ENCODE data around the gene TGFA. TPM values are rescaled to one million over a fixed set of nuclear protein-coding genes. Genes with fewer than 3 reads are reported as not detected.

The TGFA gene
- total and polyA plus RNA-seq, 11 donors, result 0.50 to 4.9 (median 1.0) TPM

DNA sequence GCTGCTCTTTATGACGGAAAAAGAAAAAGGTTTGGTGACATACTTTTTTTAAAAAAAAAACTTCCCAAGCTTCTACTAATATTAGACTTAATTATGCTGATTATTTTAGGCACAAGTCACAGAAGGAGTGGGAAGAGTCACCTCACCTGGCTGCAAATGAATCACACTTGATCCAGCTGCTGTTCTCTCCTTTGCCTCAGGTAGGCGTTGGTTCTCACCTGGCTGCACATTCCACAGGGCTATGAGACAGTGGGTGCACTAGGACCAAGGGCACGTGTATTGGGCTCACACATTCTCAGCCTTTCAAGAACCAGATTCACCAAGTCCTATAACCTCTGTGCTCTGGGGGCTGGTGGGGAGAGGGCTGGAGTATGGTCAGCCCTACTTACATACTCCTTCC lies 93.3 kb downstream of the TGFA start:
- intact Hi-C loops (cut with DNase I), result no loop called here
- Histone ChIP-seq H3K4me1 (no peaks in the 10 kb centered on the region), H3K4me3 (no peak overlapping the region), H3K9me3 (no peaks in the 10 kb centered on the region), H3K27ac (no peak overlapping the region), H3K27me3 (peaks cover 0 to 3% (median 0%) of the 10 kb centered on the region in 9 donors), H3K36me3 (no peaks in the 10 kb centered on the region)
- WGBS, 4 donors, result 72 to 84% (median 83%) methylated on average over 3 of the region's 3 CpGs
- no peak for DNase-seq
- no peak for TF ChIP-seq POLR2A (IDR thresholded peaks at IDR 0.05)
- TF ChIP-seq, protein P1, sequence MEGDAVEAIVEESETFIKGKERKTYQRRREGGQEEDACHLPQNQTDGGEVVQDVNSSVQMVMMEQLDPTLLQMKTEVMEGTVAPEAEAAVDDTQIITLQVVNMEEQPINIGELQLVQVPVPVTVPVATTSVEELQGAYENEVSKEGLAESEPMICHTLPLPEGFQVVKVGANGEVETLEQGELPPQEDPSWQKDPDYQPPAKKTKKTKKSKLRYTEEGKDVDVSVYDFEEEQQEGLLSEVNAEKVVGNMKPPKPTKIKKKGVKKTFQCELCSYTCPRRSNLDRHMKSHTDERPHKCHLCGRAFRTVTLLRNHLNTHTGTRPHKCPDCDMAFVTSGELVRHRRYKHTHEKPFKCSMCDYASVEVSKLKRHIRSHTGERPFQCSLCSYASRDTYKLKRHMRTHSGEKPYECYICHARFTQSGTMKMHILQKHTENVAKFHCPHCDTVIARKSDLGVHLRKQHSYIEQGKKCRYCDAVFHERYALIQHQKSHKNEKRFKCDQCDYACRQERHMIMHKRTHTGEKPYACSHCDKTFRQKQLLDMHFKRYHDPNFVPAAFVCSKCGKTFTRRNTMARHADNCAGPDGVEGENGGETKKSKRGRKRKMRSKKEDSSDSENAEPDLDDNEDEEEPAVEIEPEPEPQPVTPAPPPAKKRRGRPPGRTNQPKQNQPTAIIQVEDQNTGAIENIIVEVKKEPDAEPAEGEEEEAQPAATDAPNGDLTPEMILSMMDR (IDR thresholded peaks at IDR 0.05), result no peak
- no peak for ATAC-seq

DNA sequence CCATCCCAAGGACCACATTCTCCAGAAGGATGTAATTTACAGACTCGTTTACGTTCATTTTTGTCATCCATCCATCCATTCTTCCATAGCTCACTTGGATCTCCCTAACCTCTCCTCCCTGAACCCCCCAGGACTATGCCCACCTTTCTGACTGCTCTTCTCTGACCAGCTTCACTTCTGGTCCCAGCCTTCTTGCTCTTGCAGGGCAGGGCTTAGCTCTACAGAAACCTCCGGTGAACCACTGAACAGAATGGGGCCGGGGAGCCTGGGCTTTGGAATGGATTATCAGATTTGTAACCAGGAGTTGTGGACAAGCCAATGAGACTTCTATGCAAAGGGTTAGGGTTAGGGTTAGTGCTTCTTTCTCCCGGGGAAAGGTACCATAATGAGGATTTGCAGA lies 95.0 kb downstream of the TGFA start:
- no peaks in the 10 kb centered on the region for H3K9me3 ChIP-seq
- no peak overlapping the region for H3K4me3 ChIP-seq
- H3K4me1 ChIP-seq, result no peaks in the 10 kb centered on the region
- H3K27me3 ChIP-seq, result peaks cover 0 to 3% (median 0%) of the 10 kb centered on the region in 9 donors
- DNase-seq (no peak), ATAC-seq (no peak)
- H3K27ac ChIP-seq, result no peak overlapping the region
- 85 to 92% (median 89%) methylated on average over 5 of the region's 5 CpGs for WGBS, 4 donors
- intact Hi-C loops (cut with DNase I), result no loop called here
- H3K36me3 ChIP-seq, result no peaks in the 10 kb centered on the region
- no peak for TF ChIP-seq POLR2A (IDR thresholded peaks at IDR 0.05)
- TF ChIP-seq, protein P1 (IDR thresholded peaks at IDR 0.05), result no peak

GRCh38 chr2:70456585-70457495 lies 96.8 kb downstream of the TGFA start:
- no peak for TF ChIP-seq POLR2A (IDR thresholded peaks at IDR 0.05)
- TF ChIP-seq, protein P1 (IDR thresholded peaks at IDR 0.05), result no peak
- ATAC-seq (no peak), DNase-seq (no peak)
- Histone ChIP-seq H3K4me3 (no peak overlapping the region), H3K27me3 (peaks cover 0 to 3% (median 0%) of the 10 kb centered on the region in 9 donors), H3K9me3 (no peaks in the 10 kb centered on the region), H3K27ac (no peak overlapping the region), H3K36me3 (no peaks in the 10 kb centered on the region), H3K4me1 (no peaks in the 10 kb centered on the region)
- 78 to 92% (median 83%) methylated on average over 10 of the region's 10 CpGs for WGBS, 4 donors
- intact Hi-C loops (cut with DNase I), result no loop called here

- DNase-seq (no peak), ATAC-seq (no peak)
- Histone ChIP-seq H3K27ac (no peak overlapping the region), H3K9me3 (no peaks in the 10 kb centered on the region), H3K36me3 (no peaks in the 10 kb centered on the region), H3K27me3 (peaks cover 0 to 3% (median 0%) of the 10 kb centered on the region in 9 donors), H3K4me1 (no peaks in the 10 kb centered on the region), H3K4me3 (no peak overlapping the region)
- TF ChIP-seq POLR2A (IDR thresholded peaks at IDR 0.05), result no peak
- TF ChIP-seq, protein P1 (IDR thresholded peaks at IDR 0.05), result no peak
- intact Hi-C loops (cut with DNase I), result no loop called here
- 78 to 89% (median 84%) methylated on average over 3 of the region's 3 CpGs for WGBS, 4 donors
These were observed 98.6 kb downstream of the TGFA start for GRCh38 chr2:70454936-70455544.

Measured in heart left ventricle (tissue), 16 donors.